Measurements from ENCODE around the gene ELMO3.

DNA sequence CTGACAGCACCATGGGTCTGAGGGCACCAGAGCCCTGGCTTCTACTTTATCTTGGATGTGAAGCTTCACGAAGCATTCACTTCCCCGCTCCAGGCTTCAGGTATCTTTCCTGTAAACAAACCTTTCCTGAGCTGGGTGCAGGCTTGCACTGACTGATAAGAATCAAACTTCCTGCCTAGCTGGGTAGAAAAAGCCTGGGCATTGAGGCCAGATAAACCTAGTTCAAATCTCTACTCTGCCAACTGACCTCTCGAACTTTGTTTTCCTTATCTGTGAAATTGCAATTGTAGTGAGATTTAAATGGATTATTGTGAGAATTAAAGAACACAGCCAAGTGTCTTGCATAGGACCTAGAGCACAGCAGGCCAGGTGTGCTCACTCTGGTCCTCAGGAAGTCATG lies 25.1 kb downstream of the ELMO3 start:
- TF ChIP-seq, protein P1, sequence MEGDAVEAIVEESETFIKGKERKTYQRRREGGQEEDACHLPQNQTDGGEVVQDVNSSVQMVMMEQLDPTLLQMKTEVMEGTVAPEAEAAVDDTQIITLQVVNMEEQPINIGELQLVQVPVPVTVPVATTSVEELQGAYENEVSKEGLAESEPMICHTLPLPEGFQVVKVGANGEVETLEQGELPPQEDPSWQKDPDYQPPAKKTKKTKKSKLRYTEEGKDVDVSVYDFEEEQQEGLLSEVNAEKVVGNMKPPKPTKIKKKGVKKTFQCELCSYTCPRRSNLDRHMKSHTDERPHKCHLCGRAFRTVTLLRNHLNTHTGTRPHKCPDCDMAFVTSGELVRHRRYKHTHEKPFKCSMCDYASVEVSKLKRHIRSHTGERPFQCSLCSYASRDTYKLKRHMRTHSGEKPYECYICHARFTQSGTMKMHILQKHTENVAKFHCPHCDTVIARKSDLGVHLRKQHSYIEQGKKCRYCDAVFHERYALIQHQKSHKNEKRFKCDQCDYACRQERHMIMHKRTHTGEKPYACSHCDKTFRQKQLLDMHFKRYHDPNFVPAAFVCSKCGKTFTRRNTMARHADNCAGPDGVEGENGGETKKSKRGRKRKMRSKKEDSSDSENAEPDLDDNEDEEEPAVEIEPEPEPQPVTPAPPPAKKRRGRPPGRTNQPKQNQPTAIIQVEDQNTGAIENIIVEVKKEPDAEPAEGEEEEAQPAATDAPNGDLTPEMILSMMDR (conservative IDR thresholded peaks at IDR 0.05; ENCODE audit: low read length): no peak
- TF ChIP-seq EZH2phosphoT487 (IDR thresholded peaks at IDR 0.05; ENCODE audit: borderline replicate concordance, low read depth, low read length): no peak
